ENCODE data around the gene ZNF490. TPM values are rescaled to one million over a fixed set of nuclear protein-coding genes. Genes with fewer than 3 reads are reported as not detected.

ZNF490 gene
- polyA plus RNA-seq, 2 of the 4 experiments (the other 2 are of a cell fraction), result 0.57 to 2.4 TPM

- ChIA-PET POLR2A (no interaction called here), CTCF (no interaction called here)
- H3K4me3 ChIP-seq, result no peak overlapping the region
- no peak for FAIRE-seq
- H3K27ac ChIP-seq, result no peak overlapping the region
- no peak for ATAC-seq
- no peak overlapping the region for H3K4me2 ChIP-seq
- no peak for TF ChIP-seq MAZ (IDR thresholded peaks at IDR 0.05; ENCODE audit: borderline replicate concordance, low read depth, low read length)
- peak; percentile 72; the same call in 1 of the 2 replicates for TF ChIP-seq KDM1A (IDR thresholded peaks at IDR 0.05; ENCODE audit: low read depth)
- DNase-seq (ENCODE audit: low read depth in 1 of 2, low spot score in 1 of 2), result peak in 1 of 2 experiments; percentile 56
- 95% methylated on average over 17 of the region's 17 CpGs for WGBS (ENCODE audit: missing lambda C conversion rate)
- H3K9me3 ChIP-seq, result peaks cover 95% of the 10 kb centered on the region
- H3K4me1 ChIP-seq, result no peaks in the 10 kb centered on the region
These were observed 17.7 kb upstream of the ZNF490 start for GRCh38 chr19:12628040-12629022.

- TF ChIP-seq ZFP36 (IDR thresholded peaks at IDR 0.05; ENCODE audit: borderline replicate concordance, partially characterized antibody) (no peak), REST (IDR thresholded peaks at IDR 0.05) (no peak), EP300 (IDR thresholded peaks at IDR 0.05) (no peak), ZNF302 (CRISPR knock-in tag; IDR thresholded peaks at IDR 0.05) (no peak), MAX (IDR thresholded peaks at IDR 0.05) (no peak), ELK1 (IDR thresholded peaks at IDR 0.05; ENCODE audit: low read depth, low read length) (no peak), JUNB (IDR thresholded peaks at IDR 0.05) (no peak)
- Histone ChIP-seq H3K4me1 (no peaks in the 10 kb centered on the region), H3K4me2 (no peak overlapping the region), H3K4me3 (no peak overlapping the region), H3K27ac (no peak overlapping the region), H3K9me3 (peaks cover 92% of the 10 kb centered on the region)
- ChIA-PET CTCF (no interaction called here), POLR2A (no interaction called here)
- 83% methylated on average over 8 of the region's 8 CpGs for WGBS (ENCODE audit: missing lambda C conversion rate)
- no peak for FAIRE-seq
- DNase-seq (ENCODE audit: low read depth in 1 of 2, low spot score in 1 of 2), result no peak
- ATAC-seq, result no peak
These were observed 16.3 kb upstream of the ZNF490 start for GRCh38 chr19:12626958-12627357.

GRCh38 chr19:12623361-12624031 is 12.9 kb upstream of the ZNF490 start:
- Histone ChIP-seq H3K27ac (no peak overlapping the region), H3K4me3 (no peak overlapping the region), H3K4me2 (no peak overlapping the region), H3K9me3 (peaks cover 67% of the 10 kb centered on the region), H3K4me1 (no peaks in the 10 kb centered on the region)
- ATAC-seq (no peak), FAIRE-seq (no peak), DNase-seq (ENCODE audit: low read depth in 1 of 2, low spot score in 1 of 2) (no peak)
- POLR2A ChIA-PET, result no interaction called here
- TF ChIP-seq HES2 (IDR thresholded peaks at IDR 0.05) (no peak), SREBF2 (IDR thresholded peaks at IDR 0.05) (no peak), REST (IDR thresholded peaks at IDR 0.05) (no peak), USF2 (IDR thresholded peaks at IDR 0.05) (no peak), NR3C1 (IDR thresholded peaks at IDR 0.05) (no peak), BCL3 (IDR thresholded peaks at IDR 0.05) (no peak), HEYL (CRISPR knock-in tag; IDR thresholded peaks at IDR 0.05) (no peak), ZNF302 (CRISPR knock-in tag; IDR thresholded peaks at IDR 0.05) (no peak)
- CTCF ChIA-PET, result no interaction called here
- whole genome bisulfite sequencing (ENCODE audit: missing lambda C conversion rate), result 98% methylated on average over 4 of the region's 4 CpGs
